Measurements from ENCODE around the gene OR8A1.

The OR8A1 gene

GRCh38 chr11:124569697-124570096 is at the start of gene OR8A1:
TSS of gene OR8A1 (plus strand) at chr11:124569997. CDS start at chr11:124570120, 123 bp downstream.
- no peak for DNase-seq

GRCh38 chr11:124520550-124520854 is 49.3 kb upstream of the OR8A1 start:
- DNase-seq = no peak

- no peak for DNase-seq
Measured at GRCh38 chr11:124533626-124534025, 36.2 kb upstream of the OR8A1 start.

DNA sequence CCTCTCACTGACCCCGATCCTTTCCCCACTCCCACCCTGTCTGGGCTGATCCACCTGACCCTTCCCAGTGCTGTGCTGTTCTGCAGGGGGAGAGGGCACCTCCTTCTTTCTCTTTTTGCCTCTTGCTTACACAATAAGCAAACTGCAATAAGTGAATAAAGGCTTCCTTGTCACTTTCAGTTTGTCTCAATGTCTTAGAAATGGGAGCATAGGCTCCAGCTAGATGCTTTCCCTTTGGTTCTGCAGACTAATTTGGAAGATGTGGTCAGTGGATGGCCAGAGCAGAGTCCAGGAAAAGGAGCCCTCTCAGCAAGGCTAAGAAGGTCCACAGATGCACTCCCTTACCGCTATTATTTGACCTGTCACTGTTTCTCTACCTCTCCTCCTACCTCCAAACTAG is 35.7 kb upstream of the OR8A1 start:
- no peak for DNase-seq

- DNase-seq = no peak
Measured at GRCh38 chr11:124535552-124536232, 34.1 kb upstream of the OR8A1 start.

GRCh38 chr11:124536520-124536919 is 33.3 kb upstream of the OR8A1 start:
- no peak for DNase-seq

GRCh38 chr11:124538019-124538418 is 31.8 kb upstream of the OR8A1 start:
- no peak for DNase-seq

DNA sequence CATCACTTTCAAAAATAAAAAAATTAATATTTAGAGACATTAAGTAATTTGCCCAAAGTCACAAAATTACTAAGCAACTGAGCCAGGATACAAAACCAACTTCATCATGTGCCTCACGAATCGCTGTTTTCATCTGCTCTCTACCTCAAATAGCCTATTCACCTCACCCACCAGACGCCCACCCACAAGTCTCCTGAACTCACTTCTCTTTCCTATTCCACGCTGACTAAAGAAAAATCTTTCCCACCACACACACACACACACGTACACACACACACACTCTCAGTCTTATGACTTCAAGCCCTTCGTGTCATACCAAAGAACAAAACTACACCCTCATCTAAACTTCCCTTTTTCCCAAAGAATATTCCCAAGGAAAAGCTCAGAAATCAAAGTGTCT is 28.6 kb upstream of the OR8A1 start:
- no peak for DNase-seq

DNA sequence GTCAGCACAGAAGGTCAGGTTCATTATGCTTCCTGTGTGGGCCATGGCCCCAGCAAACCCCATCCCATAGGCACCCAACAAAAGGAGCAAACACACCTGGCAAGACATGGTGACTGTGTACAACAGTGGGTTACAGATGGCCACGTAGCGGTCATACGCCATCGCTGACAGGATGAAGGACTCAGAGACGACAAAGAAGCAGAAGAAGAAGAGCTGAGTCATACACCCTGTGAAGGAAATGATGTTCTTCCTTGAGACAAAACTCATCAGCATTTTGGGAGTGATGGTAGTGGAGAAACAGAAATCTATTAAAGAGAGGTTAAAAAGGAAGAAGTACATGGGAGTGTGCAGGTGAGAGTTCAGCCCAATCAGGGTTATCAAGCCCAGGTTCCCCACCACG is 26.7 kb upstream of the OR8A1 start:
- DNase-seq = no peak

GRCh38 chr11:124543554-124543953 is 26.2 kb upstream of the OR8A1 start, which contains the start of gene OR8B12:
TSS of gene OR8B12 (minus strand) at chr11:124543654. CDS start at chr11:124543654, 0 bp downstream.
- no peak for DNase-seq

- DNase-seq = no peak
Measured at GRCh38 chr11:124551189-124551588, 18.6 kb upstream of the OR8A1 start.

GRCh38 chr11:124551987-124552386 is 17.8 kb upstream of the OR8A1 start:
- DNase-seq = no peak

GRCh38 chr11:124556828-124557227 is 13.0 kb upstream of the OR8A1 start:
- no peak for DNase-seq

- DNase-seq = no peak
Measured at GRCh38 chr11:124570160-124570559, 363 bp downstream of the OR8A1 start.

DNA sequence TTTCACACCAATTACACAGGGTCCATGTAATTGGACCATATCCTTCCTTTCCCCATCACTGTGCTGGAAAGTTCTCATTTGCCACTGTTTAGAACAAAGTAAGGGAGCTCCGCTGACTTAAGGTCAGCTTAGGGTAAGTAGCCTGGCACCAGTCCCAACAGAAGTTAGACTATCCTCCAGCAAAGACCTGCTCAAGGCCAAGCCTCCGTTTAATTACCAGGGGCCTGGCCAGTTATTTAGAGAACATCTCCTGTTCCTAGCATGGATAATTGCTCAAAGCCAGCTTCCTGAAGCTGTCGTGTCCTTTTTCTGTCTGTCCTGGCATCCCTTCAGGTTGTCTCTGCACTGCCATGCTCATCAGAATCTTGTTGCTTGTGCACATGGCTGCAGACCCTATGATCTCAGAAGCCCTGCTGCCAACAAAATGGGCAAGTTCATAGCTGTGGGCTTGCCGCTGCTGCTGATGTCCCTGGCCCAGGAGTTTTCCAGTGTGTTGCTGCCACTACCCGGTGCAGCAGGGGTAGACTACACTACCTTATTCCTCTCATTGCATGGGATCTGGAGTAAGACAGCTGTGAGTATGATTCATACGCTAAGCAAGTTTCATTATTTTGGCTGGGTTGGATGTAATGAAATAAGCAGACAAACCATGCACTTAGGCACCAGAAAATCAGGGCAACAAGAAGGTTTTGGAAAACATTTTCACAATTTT is 8.1 kb downstream of the OR8A1 start:
- DNase-seq = no peak

DNA sequence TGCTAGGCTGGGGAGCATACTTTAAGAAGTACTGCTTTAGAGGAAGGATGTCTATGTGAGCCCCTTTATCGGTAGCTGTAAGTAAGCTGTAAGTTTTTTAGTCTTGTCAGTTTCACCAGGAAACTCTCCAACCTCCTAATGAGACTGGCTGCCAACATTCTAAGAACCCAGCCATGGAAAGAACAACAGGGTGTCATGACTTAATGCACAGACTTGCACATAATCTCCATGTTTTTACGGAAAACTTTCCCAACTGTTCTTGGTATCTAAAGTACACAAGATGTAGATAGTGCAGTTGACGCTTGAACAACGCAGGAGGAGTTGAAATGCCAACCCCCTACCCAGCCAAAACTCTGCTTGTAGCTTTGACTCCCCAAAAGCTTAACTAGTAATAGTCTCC is 9.0 kb downstream of the OR8A1 start:
- no peak for DNase-seq

DNA sequence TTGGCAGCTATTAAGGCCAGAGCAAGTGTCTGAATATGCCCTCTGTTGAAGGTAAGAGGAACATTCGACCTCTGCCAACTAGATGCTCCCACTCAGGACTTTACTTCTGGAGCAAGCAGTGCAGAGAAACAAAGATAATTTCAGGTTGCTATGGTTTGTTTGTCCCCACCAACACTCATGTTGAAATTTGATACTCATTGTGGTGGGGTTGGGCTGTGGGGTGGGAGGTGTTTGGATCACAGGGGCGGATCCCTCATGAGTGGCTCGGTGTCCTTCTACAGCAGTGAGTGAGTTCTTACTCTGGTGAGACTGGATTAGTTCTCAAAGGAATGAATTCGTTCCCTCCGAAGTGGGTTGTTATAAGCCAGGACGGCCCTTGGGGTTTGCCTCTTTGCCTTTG is 12.0 kb downstream of the OR8A1 start:
- DNase-seq = no peak

DNA sequence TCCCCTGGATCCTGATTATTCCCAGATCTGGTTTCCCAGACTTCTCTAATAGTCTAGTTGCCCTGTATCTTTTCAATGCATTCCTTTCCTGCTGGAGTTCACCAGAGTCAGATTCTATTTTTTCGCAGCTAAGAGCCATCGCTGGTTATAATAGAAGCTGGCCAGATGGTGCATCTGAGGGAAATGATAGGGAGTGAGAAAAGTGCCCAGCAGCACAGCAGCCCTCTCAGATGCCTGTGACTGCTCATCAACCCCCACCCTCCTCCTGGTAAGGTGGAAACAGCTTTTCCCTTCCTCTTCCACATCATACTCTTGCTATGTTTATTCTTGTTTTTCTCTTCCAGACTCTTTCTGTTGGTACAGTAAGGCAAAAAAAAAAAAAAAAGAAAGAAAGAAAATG is 12.8 kb downstream of the OR8A1 start:
- DNase-seq = no peak

DNA sequence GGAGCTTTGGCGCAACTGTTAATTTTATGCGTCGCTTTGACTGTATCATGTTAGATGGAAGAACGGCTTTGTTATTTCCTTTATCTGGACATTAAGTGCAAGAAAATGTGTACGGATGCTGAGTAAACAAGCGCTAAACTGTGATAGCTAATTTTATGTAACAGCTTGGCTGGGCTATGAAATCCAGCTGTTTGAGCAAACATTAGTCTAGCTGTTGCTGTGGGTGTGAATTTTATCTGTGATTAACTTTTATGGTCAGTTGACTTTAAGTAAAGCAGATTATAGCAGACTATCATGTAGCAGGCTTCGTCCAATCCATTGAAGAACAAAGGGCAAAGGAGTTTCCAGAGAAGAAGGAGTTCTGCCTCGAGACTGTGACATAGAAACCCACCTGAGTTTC is 14.0 kb downstream of the OR8A1 start:
- no peak for DNase-seq

- DNase-seq = no peak
Measured at GRCh38 chr11:124584681-124585372, 15.0 kb downstream of the OR8A1 start.

DNA sequence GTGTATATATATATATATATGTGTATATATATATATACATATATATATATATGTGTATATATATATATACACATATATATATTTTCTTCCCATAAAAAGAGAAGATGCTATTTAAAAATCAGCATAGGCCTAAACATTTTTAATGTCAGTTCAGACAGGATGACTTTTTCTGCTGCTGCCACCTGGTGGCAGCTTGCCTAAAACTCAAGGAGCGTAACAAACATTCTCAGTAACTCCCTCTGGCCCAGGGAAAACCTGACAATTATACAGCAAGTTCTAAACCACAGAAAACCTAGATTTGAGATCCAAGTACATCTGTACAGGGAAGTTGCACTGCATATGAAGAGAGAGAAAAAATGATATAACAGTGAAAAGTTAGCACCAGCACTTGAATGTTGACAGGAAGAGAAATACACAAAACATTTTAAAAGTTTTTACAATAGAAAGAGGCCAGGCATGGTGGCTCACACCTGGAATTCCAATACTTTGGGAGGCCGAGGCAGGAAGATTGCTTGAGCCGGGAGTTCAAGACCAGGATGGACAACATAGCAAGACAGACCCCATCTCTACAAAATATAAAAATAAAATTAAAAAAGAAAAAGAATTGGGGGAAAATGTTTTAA is 16.6 kb downstream of the OR8A1 start:
- DNase-seq = peak; percentile 19

- DNase-seq = no peak
Measured at GRCh38 chr11:124591430-124591829, 21.6 kb downstream of the OR8A1 start.

- DNase-seq = no peak
Measured at GRCh38 chr11:124592627-124593026, 22.8 kb downstream of the OR8A1 start.

DNA sequence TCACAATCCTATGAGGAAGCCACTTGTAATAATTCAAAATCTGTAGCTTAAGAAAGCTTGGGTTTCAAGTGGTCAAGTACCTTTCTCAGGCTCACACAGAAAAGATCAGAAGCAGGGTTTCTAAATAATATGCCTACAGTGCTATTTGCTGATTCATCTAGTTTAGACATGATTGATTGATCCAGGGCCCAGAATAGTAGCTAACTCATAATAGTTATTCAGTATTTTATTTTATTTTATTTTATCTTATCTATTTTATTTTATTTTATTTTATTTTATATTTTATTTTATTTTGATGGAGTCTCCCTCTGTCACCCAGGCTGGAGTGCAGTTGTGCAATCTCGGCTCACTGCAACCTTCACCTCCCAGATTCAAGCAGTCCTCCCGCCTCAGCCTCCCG is 25.5 kb downstream of the OR8A1 start:
- DNase-seq = no peak

Data from stimulated activated CD4-positive, alpha-beta T cell treated with anti-CD3 and anti-CD28 coated beads, Interleukin-1b, Interleukin-23, amount 100 ng/mL, for 48 hours (primary cell).